ENCODE measurements around the gene PINLYP.

PINLYP gene

DNA sequence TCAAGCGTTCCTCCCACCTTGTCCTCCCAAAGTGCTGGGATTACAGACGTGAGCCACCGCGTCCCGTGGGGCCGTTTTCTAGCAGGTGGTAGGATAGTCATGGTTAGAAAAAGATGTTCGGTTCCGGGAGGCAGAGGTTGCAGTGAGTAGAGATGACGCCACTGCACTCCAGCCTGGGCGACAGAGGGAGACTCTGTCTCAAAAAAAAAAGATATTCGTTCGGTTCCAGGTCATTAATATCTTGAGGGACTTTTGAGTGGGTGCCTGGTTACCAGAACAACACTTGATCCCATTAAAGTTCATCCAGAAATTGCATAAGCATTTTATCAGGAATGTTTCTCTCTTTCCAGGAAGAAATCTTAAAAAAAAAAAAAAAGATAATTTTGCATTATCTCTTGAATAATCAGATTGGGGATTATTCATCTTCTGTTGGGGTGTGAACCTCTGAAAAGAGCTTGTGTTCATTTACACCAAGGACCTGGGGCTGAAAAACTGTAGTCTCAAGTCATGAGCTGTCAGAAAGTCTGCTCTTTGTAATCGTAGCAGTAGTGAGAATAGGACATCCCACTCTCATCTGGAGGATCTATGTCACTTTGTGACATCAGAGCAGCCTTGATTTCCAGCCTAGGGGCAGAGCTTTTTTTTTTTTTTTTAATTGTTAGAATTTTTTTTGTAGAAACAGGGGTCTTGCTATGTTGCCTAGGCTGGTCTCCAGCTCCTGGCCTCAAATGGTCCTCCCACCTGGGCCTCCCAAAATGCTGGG is 47.6 kb upstream of the PINLYP start:
- no peaks in the 10 kb centered on the region for H3F3A ChIP-seq (ENCODE audit: insufficient read depth, low read length)
- no peaks in the 10 kb centered on the region for H3K36me3 ChIP-seq (ENCODE audit: insufficient read depth, low read length)
- H3K4me1 ChIP-seq (ENCODE audit: insufficient read depth, low read length, severe bottlenecking): peaks cover 38% of the 10 kb centered on the region
- H3K9ac ChIP-seq (ENCODE audit: low read length): no peak overlapping the region
- TF ChIP-seq EZH2 (IDR thresholded peaks at IDR 0.05; ENCODE audit: borderline replicate concordance, low read length): no peak
- TF ChIP-seq CTCF (IDR thresholded peaks at IDR 0.05; ENCODE audit: low read length): no peak
- no peaks in the 10 kb centered on the region for H3K9me2 ChIP-seq (ENCODE audit: low read depth, low read length)
- no peaks in the 10 kb centered on the region for H3K9me3 ChIP-seq (ENCODE audit: low read length)
- H3K27ac ChIP-seq (ENCODE audit: low read depth, low read length, poor library complexity, severe bottlenecking): no peak overlapping the region
- H3K79me2 ChIP-seq (ENCODE audit: insufficient read depth, low read length): no peaks in the 10 kb centered on the region
- no peak overlapping the region for H2AFZ ChIP-seq (ENCODE audit: low read length)
- H4K20me1 ChIP-seq (ENCODE audit: insufficient read depth, low read length): no peaks in the 10 kb centered on the region
- H3K4me2 ChIP-seq (ENCODE audit: low read length): peak overlapping the region; percentile 76
- no peaks in the 10 kb centered on the region for H3K27me3 ChIP-seq (ENCODE audit: insufficient read depth, low read length)
- H3K4me3 ChIP-seq (ENCODE audit: low read depth, low read length, poor library complexity, severe bottlenecking): no peak overlapping the region

DNA sequence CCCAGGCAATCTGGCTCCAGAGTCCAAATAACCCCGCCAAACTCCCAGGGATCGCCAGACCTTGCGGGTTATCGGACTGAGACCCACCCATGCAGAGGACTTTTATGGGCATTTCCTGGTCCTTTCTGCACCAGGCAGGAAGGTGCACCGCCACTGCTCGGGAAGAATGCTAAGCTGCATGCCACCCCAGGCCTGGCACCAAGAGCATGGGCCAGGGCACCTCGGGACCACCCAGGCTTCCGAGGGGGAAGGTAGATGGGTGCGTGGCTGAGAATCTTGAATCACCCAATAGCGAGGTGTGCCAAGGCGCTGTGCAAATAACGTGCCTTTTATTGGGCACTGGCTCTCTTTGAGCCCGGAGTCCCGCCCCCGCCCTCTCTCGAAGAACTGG is 43.0 kb upstream of the PINLYP start:
- no peaks in the 10 kb centered on the region for H3K9me3 ChIP-seq (ENCODE audit: low read length)
- peak overlapping the region; percentile 66 for H3K4me3 ChIP-seq (ENCODE audit: low read depth, low read length, poor library complexity, severe bottlenecking)
- peaks cover 25% of the 10 kb centered on the region for H3K4me1 ChIP-seq (ENCODE audit: insufficient read depth, low read length, severe bottlenecking)
- TF ChIP-seq EZH2 (IDR thresholded peaks at IDR 0.05; ENCODE audit: borderline replicate concordance, low read length) (no peak), CTCF (IDR thresholded peaks at IDR 0.05; ENCODE audit: low read length) (no peak)
- no peaks in the 10 kb centered on the region for H4K20me1 ChIP-seq (ENCODE audit: insufficient read depth, low read length)
- H3F3A ChIP-seq (ENCODE audit: insufficient read depth, low read length): no peaks in the 10 kb centered on the region; the same call in 1 of the 2 replicates
- H3K9ac ChIP-seq (ENCODE audit: low read length): peak overlapping the region; percentile 62
- peak overlapping the region; percentile 90 for H3K4me2 ChIP-seq (ENCODE audit: low read length)
- no peaks in the 10 kb centered on the region for H3K79me2 ChIP-seq (ENCODE audit: insufficient read depth, low read length)
- H3K36me3 ChIP-seq (ENCODE audit: insufficient read depth, low read length): no peaks in the 10 kb centered on the region
- no peaks in the 10 kb centered on the region for H3K27me3 ChIP-seq (ENCODE audit: insufficient read depth, low read length)
- H3K9me2 ChIP-seq (ENCODE audit: low read depth, low read length): no peaks in the 10 kb centered on the region
- H3K27ac ChIP-seq (ENCODE audit: low read depth, low read length, poor library complexity, severe bottlenecking): peak overlapping the region; percentile 78
- no peak overlapping the region for H2AFZ ChIP-seq (ENCODE audit: low read length)

GRCh38 chr19:43532962-43533545 is 42.5 kb upstream of the PINLYP start, which contains the start of gene ZNF575:
TSS of gene ZNF575 (plus strand) at chr19:43533188. CDS start at chr19:43534423, 1,235 bp downstream.
- H3K4me3 ChIP-seq (ENCODE audit: low read depth, low read length, poor library complexity, severe bottlenecking): peak within 1 kb of the TSS; percentile 66
- no peaks in the 10 kb centered on the region for H3K79me2 ChIP-seq (ENCODE audit: insufficient read depth, low read length)
- peak within 1 kb of the TSS; percentile 90 for H3K4me2 ChIP-seq (ENCODE audit: low read length)
- H4K20me1 ChIP-seq (ENCODE audit: insufficient read depth, low read length): no peaks in the 10 kb centered on the region
- H3K27ac ChIP-seq (ENCODE audit: low read depth, low read length, poor library complexity, severe bottlenecking): peak within 1 kb of the TSS; percentile 78
- H3F3A ChIP-seq (ENCODE audit: insufficient read depth, low read length): no peaks in the 10 kb centered on the region; the same call in 1 of the 2 replicates
- peak within 1 kb of the TSS; percentile 62 for H3K9ac ChIP-seq (ENCODE audit: low read length)
- H3K9me2 ChIP-seq (ENCODE audit: low read depth, low read length): no peaks in the 10 kb centered on the region
- peaks cover under 1% of the 10 kb centered on the region for H3K36me3 ChIP-seq (ENCODE audit: insufficient read depth, low read length)
- H3K4me1 ChIP-seq (ENCODE audit: insufficient read depth, low read length, severe bottlenecking): peaks cover 20% of the 10 kb centered on the region
- no peak for TF ChIP-seq EZH2 (IDR thresholded peaks at IDR 0.05; ENCODE audit: borderline replicate concordance, low read length)
- TF ChIP-seq CTCF (IDR thresholded peaks at IDR 0.05; ENCODE audit: low read length): no peak
- H3K27me3 ChIP-seq (ENCODE audit: insufficient read depth, low read length): no peaks in the 10 kb centered on the region
- no peaks in the 10 kb centered on the region for H3K9me3 ChIP-seq (ENCODE audit: low read length)
- H2AFZ ChIP-seq (ENCODE audit: low read length): no peak within 1 kb of the TSS
